CD4-positive, alpha-beta T cell treated with Interleukin-6 for 4 hours (primary cell): Measurements from ENCODE around the gene MIB2.
"Not testable (repeated sequence)": the region's sequence is repeated elsewhere in the genome, so short reads cannot be mapped to it uniquely, and the experiment has no call there.

Source experiments
- DNase-seq: peaks from one replicate; pipeline ENCODE4 v3.0.0-alpha.2; 2020; ENCODE audit warnings: mixed read lengths

Gene MIB2

GRCh38 chr1:1628754-1629429 is 13.6 kb downstream of the MIB2 start:
- peak; percentile 52 for DNase-seq

DNA sequence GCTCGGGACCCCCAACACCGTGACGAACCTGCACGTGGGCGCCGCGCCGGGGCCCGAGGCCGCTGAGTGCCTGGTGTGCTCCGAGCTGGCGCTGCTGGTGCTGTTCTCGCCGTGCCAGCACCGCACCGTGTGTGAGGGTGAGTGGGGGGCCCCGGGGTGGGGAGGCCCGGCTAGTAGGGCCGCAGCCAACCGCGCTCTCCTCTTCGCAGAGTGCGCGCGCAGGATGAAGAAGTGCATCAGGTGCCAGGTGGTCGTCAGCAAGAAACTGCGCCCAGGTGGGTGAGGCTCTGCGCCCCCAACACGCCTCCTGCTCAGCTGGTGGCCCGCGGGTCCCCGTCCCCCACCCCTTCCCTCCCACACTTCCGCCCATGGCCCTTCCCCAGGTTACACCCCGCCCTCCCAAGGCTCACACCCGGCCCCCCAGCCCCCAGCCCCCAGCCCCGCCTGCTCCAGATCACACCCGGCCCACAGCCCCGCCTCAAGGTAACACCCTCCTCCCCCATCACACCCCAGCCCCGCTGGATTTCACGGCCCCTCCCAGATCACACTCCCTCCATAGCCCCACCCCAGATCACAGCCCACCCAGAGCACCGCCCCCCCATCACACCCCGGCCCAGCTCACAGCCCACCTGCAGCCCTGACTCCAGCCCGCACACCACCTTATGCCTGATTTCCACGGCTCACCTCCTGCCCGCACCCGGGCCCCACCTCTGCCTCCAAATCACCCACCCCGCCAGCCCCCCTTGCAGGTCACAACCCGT is 14.3 kb downstream of the MIB2 start:
- DNase-seq: peak; percentile 87

- peak; percentile 95 for DNase-seq
These were observed 15.1 kb downstream of the MIB2 start for GRCh38 chr1:1630191-1630964.

DNA sequence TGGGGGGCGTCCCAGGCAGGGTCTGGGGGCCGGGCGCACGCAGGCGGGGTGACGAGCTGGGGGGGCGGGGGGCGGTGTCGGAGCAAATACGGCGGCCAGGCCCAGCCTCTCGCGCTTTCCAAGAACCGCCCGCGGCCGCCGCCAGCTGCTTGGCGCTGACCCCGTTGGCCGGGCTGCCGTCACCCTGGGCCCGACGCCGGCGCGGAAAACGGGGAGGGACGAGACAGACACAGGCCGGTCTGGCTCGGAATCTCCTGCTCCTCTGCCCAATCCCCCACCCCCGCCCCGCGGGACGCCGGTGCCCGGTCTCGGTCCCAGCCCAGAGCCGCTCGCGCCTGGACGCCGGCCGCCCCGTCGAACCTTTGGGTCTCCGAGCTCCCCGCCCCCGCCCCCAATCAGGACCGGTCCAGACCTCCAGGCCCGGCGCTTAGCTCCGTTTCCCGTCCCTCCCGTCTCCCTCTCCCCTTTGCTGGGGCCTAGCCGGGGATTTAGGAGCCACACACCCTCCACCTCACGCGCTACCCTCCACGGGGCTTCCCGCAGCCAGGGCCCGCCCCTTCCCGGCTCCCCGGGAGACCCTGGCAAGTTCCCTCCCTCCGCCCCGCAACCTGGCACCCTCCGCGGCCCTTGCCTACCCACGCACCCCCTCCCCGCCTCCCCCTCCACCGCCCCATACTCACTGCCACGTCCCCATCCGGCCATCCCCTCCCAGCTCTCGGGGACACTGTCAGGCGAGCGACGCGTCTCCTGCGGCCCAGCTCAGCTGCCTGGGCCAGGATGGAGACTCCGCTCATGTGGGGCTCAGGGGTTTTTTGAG is 15.9 kb downstream of the MIB2 start:
- DNase-seq: no peak

GRCh38 chr1:1631782-1632420 is 16.6 kb downstream of the MIB2 start, which contains the start of gene MMP23B:
Gene MMP23B, plus strand, starts transcription at chr1:1632173. Its CDS starts 46 bp downstream, at chr1:1632219.
- no peak for DNase-seq

- not testable (repeated sequence) for DNase-seq
These were observed 18.1 kb downstream of the MIB2 start for GRCh38 chr1:1633409-1633808.

DNA sequence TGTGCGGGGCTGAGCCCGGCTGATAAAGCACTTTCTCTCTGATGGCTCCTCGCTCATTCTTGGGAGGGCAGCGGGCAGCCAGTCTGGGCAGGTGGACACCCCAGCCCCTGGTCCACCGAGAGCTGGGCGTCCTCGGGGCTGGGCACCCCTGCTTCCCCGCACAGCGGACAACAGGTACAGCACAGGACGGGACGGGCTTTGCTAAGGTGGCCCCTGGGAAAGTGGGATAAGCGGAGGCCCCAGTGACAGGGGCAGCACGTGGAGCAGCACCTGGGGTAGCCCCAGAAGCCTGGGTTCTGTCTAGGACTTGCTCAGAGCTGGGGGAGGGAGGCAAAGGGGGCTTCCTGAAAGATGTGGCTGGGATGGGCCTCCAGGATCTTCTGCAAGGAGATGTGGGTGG is 19.3 kb downstream of the MIB2 start:
- DNase-seq: not testable (repeated sequence)

DNA sequence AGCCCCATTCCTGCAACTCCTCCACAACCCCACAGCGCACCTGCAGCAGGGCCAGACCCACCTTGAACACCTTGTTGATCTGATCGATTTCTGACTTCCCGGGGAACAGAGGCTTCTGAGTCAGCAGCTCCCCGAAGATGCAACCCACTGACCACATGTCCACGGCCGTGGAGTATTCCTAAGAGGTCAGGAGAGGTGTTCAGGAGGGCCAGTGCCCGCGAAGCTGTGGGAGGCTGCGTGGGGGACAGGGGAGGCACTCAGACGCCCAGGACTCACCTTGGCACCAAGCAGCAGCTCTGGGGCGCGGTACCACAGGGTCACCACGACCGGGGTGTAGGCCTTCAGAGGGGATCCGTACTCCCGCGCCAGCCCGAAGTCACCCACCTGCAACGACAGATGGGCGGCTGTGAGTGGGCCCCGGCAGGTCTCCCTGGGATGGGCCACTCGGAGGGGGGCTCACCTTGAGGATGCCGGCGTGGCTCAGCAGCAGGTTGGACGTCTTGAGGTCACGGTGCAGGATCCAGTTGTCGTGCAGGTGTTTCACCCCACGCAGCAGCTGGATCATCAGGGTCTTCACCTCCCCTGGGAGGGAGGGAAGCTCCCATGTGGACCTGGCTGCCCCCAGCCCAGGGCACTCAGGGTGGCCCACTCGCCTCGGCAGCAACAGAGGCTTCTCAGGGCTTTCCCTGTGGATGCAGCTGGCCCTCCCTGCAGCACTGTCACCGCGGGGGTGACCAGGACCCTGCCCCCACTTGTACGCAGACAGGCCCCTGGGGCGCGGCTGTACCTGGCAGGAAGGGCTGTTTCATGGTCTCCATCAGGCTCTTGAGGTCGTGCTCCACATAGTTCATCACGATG is 21.6 kb downstream of the MIB2 start:
- not testable (repeated sequence) for DNase-seq

DNA sequence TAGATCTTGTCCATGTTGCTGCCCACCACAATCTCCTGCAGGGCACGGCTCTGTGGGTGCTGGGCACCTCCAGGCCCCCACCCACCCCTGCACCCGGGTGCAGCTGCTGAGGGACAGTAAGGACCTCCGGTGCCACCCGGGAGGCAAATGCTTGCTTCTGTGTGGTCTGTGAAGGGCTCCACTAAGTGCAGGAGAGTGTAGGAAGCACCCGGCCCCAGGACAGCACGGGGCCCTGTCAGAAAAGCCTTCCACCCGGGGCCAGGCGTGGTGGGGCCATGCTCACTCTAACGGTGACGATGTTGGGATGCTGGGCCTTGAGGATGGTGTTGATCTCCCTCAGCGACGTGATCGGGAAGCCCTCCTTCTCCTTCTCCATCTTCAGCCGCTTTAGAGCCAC is 22.2 kb downstream of the MIB2 start:
- not testable (repeated sequence) for DNase-seq

- not testable (repeated sequence) for DNase-seq
These were observed 23.2 kb downstream of the MIB2 start for GRCh38 chr1:1638528-1638927.

GRCh38 chr1:1639368-1639767 is 24.1 kb downstream of the MIB2 start:
- DNase-seq: not testable (repeated sequence)

DNA sequence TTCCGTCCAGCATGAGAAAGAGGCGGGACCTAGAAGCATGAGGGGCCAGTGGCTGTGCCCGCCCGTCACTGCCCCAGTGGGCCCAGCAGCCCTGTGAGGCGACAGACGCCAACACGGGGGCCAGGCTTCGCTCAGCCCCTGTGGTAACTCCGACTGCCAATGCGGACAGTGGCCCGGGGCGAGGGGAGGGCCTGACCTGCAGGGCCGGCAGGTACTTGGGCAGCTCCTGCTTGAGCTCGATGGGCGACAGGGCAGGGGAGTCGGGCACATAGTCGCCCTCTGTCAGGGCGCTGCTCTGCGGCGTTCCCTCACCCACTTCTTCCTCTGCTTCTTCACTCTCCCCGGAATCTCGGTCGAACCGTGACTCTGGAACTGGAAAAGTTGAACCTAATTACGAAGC is 24.8 kb downstream of the MIB2 start:
- not testable (repeated sequence) for DNase-seq

GRCh38 chr1:1640711-1641461 is 25.6 kb downstream of the MIB2 start:
- DNase-seq: not testable (repeated sequence)

GRCh38 chr1:1646326-1646725 is 31.0 kb downstream of the MIB2 start:
- DNase-seq: not testable (repeated sequence)

- not testable (repeated sequence) for DNase-seq
These were observed 32.4 kb downstream of the MIB2 start for GRCh38 chr1:1647567-1648241.

- not testable (repeated sequence) for DNase-seq
These were observed 33.0 kb downstream of the MIB2 start for GRCh38 chr1:1648265-1648664.

DNA sequence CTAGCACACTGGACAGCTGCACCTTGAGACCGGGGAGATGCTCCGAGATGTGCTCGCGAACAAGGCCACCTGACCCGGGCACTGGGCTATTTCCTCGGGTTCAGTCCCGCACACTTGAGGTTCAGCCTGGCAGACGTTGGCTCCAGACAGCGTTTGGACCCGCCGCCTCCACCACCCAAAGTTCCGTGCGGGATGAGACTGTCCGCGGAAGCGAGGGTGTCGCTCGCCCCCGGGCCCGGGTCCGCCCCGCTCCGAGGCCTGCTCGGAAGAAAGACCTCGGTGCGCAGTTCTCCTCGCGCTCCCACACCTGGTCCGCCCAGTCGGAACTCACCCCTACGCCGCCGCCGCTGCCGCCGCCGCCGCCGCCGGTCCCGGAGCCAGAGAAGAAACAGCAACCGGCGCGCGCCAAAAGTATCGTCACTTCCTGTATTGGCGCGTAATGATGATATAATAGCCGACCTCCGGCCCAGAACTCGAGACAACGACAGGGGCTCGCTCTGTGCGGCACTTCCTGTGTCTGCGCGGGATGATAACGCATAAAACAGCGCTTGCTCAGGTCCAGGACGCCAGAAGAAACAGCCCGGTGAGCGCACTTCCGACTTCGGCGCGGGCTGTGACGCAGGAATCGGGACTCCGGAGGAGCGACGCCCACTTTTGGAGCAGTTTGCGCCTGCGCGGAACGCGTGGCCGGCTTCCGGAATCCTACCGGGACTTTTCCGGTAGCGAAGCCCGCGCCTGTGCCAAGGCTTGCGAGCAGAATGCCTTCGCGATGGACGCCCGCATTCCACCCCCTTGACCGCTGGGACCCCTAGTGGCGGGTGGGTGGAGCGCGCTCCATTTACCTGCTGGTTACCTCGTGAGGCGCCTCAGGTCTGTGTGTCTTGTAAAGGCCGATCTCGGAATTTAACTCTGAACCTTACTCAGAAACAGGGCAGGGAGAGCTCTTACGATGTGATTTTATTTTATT is 43.6 kb downstream of the MIB2 start, which contains the start of gene CDK11B:
Gene CDK11B, minus strand, starts transcription at position 422 of the 967 bp plus-strand sequence. CDS start 1,519 bp downstream, outside the sequence.
- DNase-seq: peak; percentile 93

GRCh38 chr1:1662392-1662791 is 47.1 kb downstream of the MIB2 start:
- DNase-seq: not testable (repeated sequence)
